ENCODE measurements around the gene RMI1. TPM values are rescaled to one million over a fixed set of nuclear protein-coding genes. Genes with fewer than 3 reads are reported as not detected.
A peak's percentile ranks its signal among the peaks of the same experiment; 100 is the strongest.

Gene RMI1
- 3.7 and 4.7 TPM in 2 replicates for total RNA-seq

GRCh38 chr9:83980395-83981125 is at the start of gene RMI1:
RMI1 (plus strand) TSS chr9:83980805; CDS start chr9:84000987, 20,182 bp downstream.
- TF ChIP-seq CTCF (IDR thresholded peaks at IDR 0.05; ENCODE audit: insufficient read depth, low read length, severe bottlenecking) = peak; percentile 36
- FAIRE-seq (no peak), DNase-seq (ENCODE audit: low read depth) (peak; percentile 86)
- Histone ChIP-seq H3K4me3 (ENCODE audit: low read depth, low read length) (peak within 1 kb of the TSS; percentile 86), H3K36me3 (ENCODE audit: control insufficient read depth, insufficient read depth, low read length) (peaks cover 5% of the 10 kb centered on the region), H3K27me3 (ENCODE audit: control insufficient read depth, insufficient read depth, low read length) (no peaks in the 10 kb centered on the region)

DNA sequence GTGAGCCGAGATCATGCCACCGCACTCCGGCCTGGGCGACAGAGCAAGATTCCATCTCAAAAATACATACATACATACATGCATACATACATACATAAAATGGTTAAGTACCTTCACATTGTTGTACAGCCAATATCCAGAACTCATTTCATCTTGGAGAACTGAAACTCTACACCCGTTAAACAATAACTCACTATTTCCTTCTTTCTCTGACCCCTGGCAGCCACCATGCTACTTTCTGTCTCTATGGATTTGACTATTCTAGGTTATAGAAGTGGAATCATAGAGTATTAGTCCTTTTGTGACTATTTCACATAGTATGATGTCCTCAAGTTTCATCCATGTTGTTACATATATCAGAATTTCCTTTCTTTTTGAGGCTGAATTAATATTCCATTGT is 49.7 kb upstream of the RMI1 start:
- H3K36me3 ChIP-seq (ENCODE audit: control insufficient read depth, insufficient read depth, low read length) = no peaks in the 10 kb centered on the region
- no peak for FAIRE-seq
- TF ChIP-seq CTCF (IDR thresholded peaks at IDR 0.05; ENCODE audit: insufficient read depth, low read length, severe bottlenecking) = no peak
- no peak for DNase-seq (ENCODE audit: low read depth)
- H3K27me3 ChIP-seq (ENCODE audit: control insufficient read depth, insufficient read depth, low read length) = no peaks in the 10 kb centered on the region
- H3K4me3 ChIP-seq (ENCODE audit: low read depth, low read length) = no peak overlapping the region

GRCh38 chr9:83932011-83932410 is 48.6 kb upstream of the RMI1 start:
- no peaks in the 10 kb centered on the region for H3K27me3 ChIP-seq (ENCODE audit: control insufficient read depth, insufficient read depth, low read length)
- H3K36me3 ChIP-seq (ENCODE audit: control insufficient read depth, insufficient read depth, low read length) = no peaks in the 10 kb centered on the region
- peak; percentile 34 for DNase-seq (ENCODE audit: low read depth)
- no peak for FAIRE-seq
- no peak overlapping the region for H3K4me3 ChIP-seq (ENCODE audit: low read depth, low read length)
- no peak for TF ChIP-seq CTCF (IDR thresholded peaks at IDR 0.05; ENCODE audit: insufficient read depth, low read length, severe bottlenecking)

DNA sequence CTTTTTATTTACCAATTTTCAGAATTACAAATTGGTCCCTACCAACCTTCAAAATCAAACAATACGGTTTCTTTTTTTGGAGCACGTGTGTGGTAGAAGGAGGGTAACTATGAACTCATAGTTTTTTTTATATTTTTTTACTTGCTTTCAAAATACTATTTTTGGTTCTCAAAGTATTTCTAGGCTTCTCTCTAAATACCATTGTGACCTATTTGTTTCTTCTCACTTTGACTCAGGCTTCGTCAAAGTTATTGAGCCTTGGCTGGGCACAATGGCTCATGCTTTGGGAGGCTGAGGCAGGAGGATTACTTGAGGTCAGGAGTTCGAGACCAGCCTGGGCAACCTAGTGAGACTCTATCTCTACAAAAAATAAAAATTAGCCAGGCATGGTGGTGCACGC is 47.8 kb upstream of the RMI1 start:
- Histone ChIP-seq H3K36me3 (ENCODE audit: control insufficient read depth, insufficient read depth, low read length) (no peaks in the 10 kb centered on the region), H3K4me3 (ENCODE audit: low read depth, low read length) (no peak overlapping the region), H3K27me3 (ENCODE audit: control insufficient read depth, insufficient read depth, low read length) (no peaks in the 10 kb centered on the region)
- FAIRE-seq (no peak), DNase-seq (ENCODE audit: low read depth) (no peak)
- no peak for TF ChIP-seq CTCF (IDR thresholded peaks at IDR 0.05; ENCODE audit: insufficient read depth, low read length, severe bottlenecking)

DNA sequence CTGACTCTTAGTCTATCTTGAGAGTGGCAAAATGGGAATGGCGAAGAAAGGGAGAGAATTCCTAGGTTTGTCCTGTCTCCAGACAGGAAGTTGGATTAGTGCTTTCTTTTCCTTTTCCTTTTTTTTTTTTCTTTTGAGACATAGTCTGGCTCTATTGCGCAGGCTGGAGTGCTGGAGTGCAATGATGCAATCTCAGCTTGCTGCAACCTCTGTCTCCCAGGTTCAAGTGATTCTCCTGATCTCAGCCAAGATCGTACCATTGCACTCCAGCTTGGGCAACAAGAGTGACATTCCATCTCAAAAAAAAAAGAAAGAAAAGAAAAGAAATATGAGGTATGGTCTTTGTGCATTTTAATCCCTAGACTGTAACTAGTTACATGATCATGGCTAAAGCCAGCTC is 46.8 kb upstream of the RMI1 start:
- no peaks in the 10 kb centered on the region for H3K36me3 ChIP-seq (ENCODE audit: control insufficient read depth, insufficient read depth, low read length)
- FAIRE-seq (no peak), DNase-seq (ENCODE audit: low read depth) (peak; percentile 78)
- no peaks in the 10 kb centered on the region for H3K27me3 ChIP-seq (ENCODE audit: control insufficient read depth, insufficient read depth, low read length)
- no peak for TF ChIP-seq CTCF (IDR thresholded peaks at IDR 0.05; ENCODE audit: insufficient read depth, low read length, severe bottlenecking)
- H3K4me3 ChIP-seq (ENCODE audit: low read depth, low read length) = no peak overlapping the region

All from bronchial epithelial cell (primary cell).